GM23338 (cell line): ENCODE data around the gene NSUN7. TPM values are rescaled to one million over a fixed set of nuclear protein-coding genes. Genes with fewer than 3 reads are reported as not detected.

Experiments
- ATAC-seq: fragments of 200-7000 bp; cut with Tn5 transposase; 3 replicates; pipeline ENCODE4 v1.9.1; 2020
- DNase-seq: peaks from one replicate; pipeline ENCODE4 v3.0.0-alpha.2; 2015; ENCODE audit warnings: low spot score
- H2AFZ ChIP-seq: fragments of 200-600 bp; sonication (generic); 2 replicates; pipeline ENCODE4 v1.8.0; 2016; ENCODE audit warnings: antibody characterized with exemption, mild to moderate bottlenecking, moderate library complexity
- H3F3A ChIP-seq: fragments of 200-600 bp; sonication (generic); replicated peaks from 2 replicates; pipeline ENCODE4 v1.8.0; 2017; ENCODE audit warnings: antibody characterized with exemption, mixed run types, low read depth
- H3K27ac ChIP-seq: fragments of 200-600 bp; sonication (generic); 2 replicates; pipeline ENCODE4 v1.6.1; 2016; ENCODE audit warnings: low read depth
- H3K27me3 ChIP-seq: fragments of 200-600 bp; sonication (generic); 2 replicates; pipeline ENCODE4 v1.8.0; 2016; ENCODE audit warnings: mild to moderate bottlenecking, mixed run types, moderate library complexity; ENCODE audit not compliant: insufficient read depth
- H3K36me3 ChIP-seq: fragments of 200-600 bp; sonication (generic); 2 replicates; pipeline ENCODE4 v1.8.0; 2016; ENCODE audit warnings: mild to moderate bottlenecking; ENCODE audit not compliant: insufficient read depth
- H3K4me1 ChIP-seq: fragments of 200-600 bp; sonication (generic); 2 replicates; pipeline ENCODE4 v1.8.0; 2016; ENCODE audit warnings: mild to moderate bottlenecking, moderate library complexity; ENCODE audit not compliant: insufficient read depth
- H3K4me2 ChIP-seq: fragments of 200-600 bp; sonication (generic); 2 replicates; pipeline ENCODE4 v1.7.1; 2017; ENCODE audit warnings: mixed run types
- H3K4me3 ChIP-seq: fragments of 200-600 bp; sonication (generic); 2 replicates; pipeline ENCODE4 v1.6.1; 2016; ENCODE audit warnings: mixed run types
- H3K79me2 ChIP-seq: fragments of 200-600 bp; sonication (generic); replicated peaks from 2 replicates; pipeline ENCODE4 v1.8.0; 2017; ENCODE audit warnings: mild to moderate bottlenecking; ENCODE audit not compliant: insufficient read depth
- H3K9me2 ChIP-seq: fragments of 200-600 bp; sonication (generic); 2 replicates; pipeline ENCODE4 v1.8.0; 2017; ENCODE audit not compliant: insufficient read depth
- H4K20me1 ChIP-seq: fragments of 200-600 bp; sonication (generic); replicated peaks from 2 replicates; pipeline ENCODE4 v1.8.0; 2017; ENCODE audit warnings: mild to moderate bottlenecking; ENCODE audit not compliant: insufficient read depth
- H3K27ac Mint-ChIP-seq: 2 replicates; pipeline ENCODE4 v1.8.0; 2020; ENCODE audit warnings: inconsistent platforms, mild to moderate bottlenecking, moderate library complexity, mixed read lengths
- H3K27me3 Mint-ChIP-seq: 3 replicates; pipeline ENCODE4 v1.8.0; 2022; ENCODE audit warnings: low read depth, mild to moderate bottlenecking, moderate library complexity, mixed read lengths, inconsistent platforms; ENCODE audit not compliant: insufficient read depth, poor library complexity
- H3K36me3 Mint-ChIP-seq: 3 replicates; pipeline ENCODE4 v1.8.0; 2021; ENCODE audit warnings: low read depth, mild to moderate bottlenecking, inconsistent platforms, moderate library complexity, mixed read lengths
- H3K4me1 Mint-ChIP-seq: 3 replicates; pipeline ENCODE4 v1.8.0; 2020; ENCODE audit warnings: mild to moderate bottlenecking, inconsistent platforms, mixed read lengths
- H3K4me3 Mint-ChIP-seq: 3 replicates; pipeline ENCODE4 v1.8.0; 2021; ENCODE audit warnings: moderate library complexity, mild to moderate bottlenecking, inconsistent platforms, mixed read lengths
- H3K9me3 Mint-ChIP-seq: 3 replicates; pipeline ENCODE4 v1.8.0; 2020; ENCODE audit warnings: moderate library complexity, mild to moderate bottlenecking, inconsistent platforms, mixed read lengths
- CREB1 ChIP-seq: fragments of 250-450 bp; sonication (Bioruptor Pico); IDR thresholded peaks from 2 replicates; pipeline ENCODE4 v1.5.0; 2020; ENCODE audit warnings: low read depth, mild to moderate bottlenecking, moderate library complexity
- EZH2 ChIP-seq: fragments of 200-600 bp; sonication (generic); IDR thresholded peaks from one replicate; pipeline ENCODE4 v1.8.0; 2017; ENCODE audit warnings: antibody characterized with exemption, mild to moderate bottlenecking, low read depth; ENCODE audit not compliant: unreplicated experiment
- ZNF114 ChIP-seq: fragments of 250-450 bp; sonication (Bioruptor Pico); IDR thresholded peaks from 2 replicates; pipeline ENCODE4 v1.5.0; 2020; ENCODE audit warnings: mild to moderate bottlenecking, moderate library complexity
- ZNF462 ChIP-seq: fragments of 250-450 bp; sonication (Bioruptor Pico); IDR thresholded peaks from 2 replicates; pipeline ENCODE4 v1.5.0; 2020; ENCODE audit warnings: mild to moderate bottlenecking, moderate library complexity
- polyA plus RNA-seq: library from polyadenylated mRNA; unstranded; fragments of >200 nt; fragmentation: Nextera tagmentation; extraction: Ambion mirVana; gene quantifications from 2 replicates; pipeline ENCODE4 v1.2.1, GENCODE V29; 2016
- total RNA-seq: library from RNA; depleted of rRNA; stranded (reverse); fragments of >200 nt; shearing (Covaris generic); gene quantifications from 2 replicates; pipeline ENCODE4 v1.2.3, GENCODE V29; 2014

NSUN7 gene
- total and polyA plus RNA-seq, 2 experiments from 2014 or later = 28.8 to 29.0 TPM

GRCh38 chr4:40831146-40831907 lies 81.6 kb downstream of the NSUN7 start:
- Histone ChIP-seq H3K4me2 (no peak overlapping the region), H3F3A (no peaks in the 10 kb centered on the region), H3K27ac (no peak overlapping the region), H2AFZ (no peak overlapping the region), H4K20me1 (peaks cover 17% of the 10 kb centered on the region), H3K27me3 (no peaks in the 10 kb centered on the region), H3K79me2 (peaks cover 11% of the 10 kb centered on the region; the same call in 1 of the 2 replicates), H3K9me2 (0 out of 2 replicates have a peak, but pooled peaks cover 3% of the 10 kb centered on the region), H3K4me1 (no peaks in the 10 kb centered on the region), H3K36me3 (0 out of 2 replicates have a peak, but pooled peaks cover 3% of the 10 kb centered on the region), H3K4me3 (no peak overlapping the region)
- H3K4me1 Mint-ChIP-seq = peaks cover 4% of the 10 kb centered on the region; the same call in 2 of the 3 replicates
- peaks cover 10% of the 10 kb centered on the region for H3K27me3 Mint-ChIP-seq
- H3K9me3 Mint-ChIP-seq = no peaks in the 10 kb centered on the region
- peaks cover 62% of the 10 kb centered on the region for H3K36me3 Mint-ChIP-seq
- no peak overlapping the region for H3K27ac Mint-ChIP-seq
- DNase-seq (no peak), ATAC-seq (no peak)
- TF ChIP-seq CREB1 (CRISPR knock-in tag) (no peak), ZNF462 (no peak), EZH2 (no peak)
- no peak overlapping the region for H3K4me3 Mint-ChIP-seq

- peaks cover 17% of the 10 kb centered on the region for H4K20me1 ChIP-seq
- H3K36me3 ChIP-seq = 0 out of 2 replicates have a peak, but pooled peaks cover 3% of the 10 kb centered on the region
- peaks cover 14% of the 10 kb centered on the region; the same call in 1 of the 2 replicates for H3K79me2 ChIP-seq
- H3K4me3 ChIP-seq = no peak overlapping the region
- H3K27me3 Mint-ChIP-seq = peaks cover 10% of the 10 kb centered on the region
- no peaks in the 10 kb centered on the region for H3F3A ChIP-seq
- H3K27ac ChIP-seq = no peak overlapping the region
- peak; percentile 27; the same call in 2 of the 3 replicates for ATAC-seq
- H3K27me3 ChIP-seq = no peaks in the 10 kb centered on the region
- peaks cover 54% of the 10 kb centered on the region for H3K36me3 Mint-ChIP-seq
- H3K27ac Mint-ChIP-seq = peak overlapping the region; percentile 89
- DNase-seq = no peak
- H2AFZ ChIP-seq = no peak overlapping the region
- 0 out of 2 replicates have a peak, but pooled peaks cover 3% of the 10 kb centered on the region for H3K9me2 ChIP-seq
- H3K4me3 Mint-ChIP-seq = no peak overlapping the region
- peaks cover 4% of the 10 kb centered on the region; the same call in 2 of the 3 replicates for H3K4me1 Mint-ChIP-seq
- no peaks in the 10 kb centered on the region for H3K9me3 Mint-ChIP-seq
- H3K4me1 ChIP-seq = no peaks in the 10 kb centered on the region
- no peak overlapping the region for H3K4me2 ChIP-seq
- TF ChIP-seq ZNF114 (CRISPR knock-in tag) = no peak
- no peak for TF ChIP-seq ZNF462
- TF ChIP-seq CREB1 (CRISPR knock-in tag) = no peak
These were observed 82.4 kb downstream of the NSUN7 start for GRCh38 chr4:40832175-40832574.
